HG03469 (cell line): Measurements from ENCODE around the gene IL31RA.
A peak's percentile ranks its signal among the peaks of the same experiment; 100 is the strongest.

Source experiments
- ATAC-seq: cut with Tn5 transposase; IDR thresholded peaks from one replicate; pipeline ENCODE4 v1.9.1; 2021; ENCODE audit warnings: mild to moderate bottlenecking, moderate library complexity, moderate number of reproducible peaks; ENCODE audit not compliant: unreplicated experiment

Gene IL31RA

GRCh38 chr5:55900068-55900467, 48.9 kb downstream of the IL31RA start:
- no peak for ATAC-seq

- no peak for ATAC-seq
Measured at GRCh38 chr5:55900776-55901175, 49.6 kb downstream of the IL31RA start.

- ATAC-seq, result no peak
Measured at GRCh38 chr5:55902696-55903095, 51.5 kb downstream of the IL31RA start.

- peak; percentile 84 for ATAC-seq
Measured at GRCh38 chr5:55903121-55903701, 52.1 kb downstream of the IL31RA start.

GRCh38 chr5:55904152-55904551, 53.0 kb downstream of the IL31RA start:
- no peak for ATAC-seq

- ATAC-seq, result no peak
Measured at GRCh38 chr5:55905251-55905650, 54.1 kb downstream of the IL31RA start.

- ATAC-seq, result no peak
Measured at GRCh38 chr5:55907927-55908326, 56.8 kb downstream of the IL31RA start.

GRCh38 chr5:55908804-55909203, 57.6 kb downstream of the IL31RA start:
- ATAC-seq, result no peak

GRCh38 chr5:55911784-55912653, 60.9 kb downstream of the IL31RA start:
- ATAC-seq, result no peak

- ATAC-seq, result peak; percentile 78
Measured at GRCh38 chr5:55913466-55914413, 62.6 kb downstream of the IL31RA start.

GRCh38 chr5:55914971-55915370, 63.8 kb downstream of the IL31RA start:
- ATAC-seq, result no peak

- no peak for ATAC-seq
Measured at GRCh38 chr5:55915783-55916182, 64.6 kb downstream of the IL31RA start.

- no peak for ATAC-seq
Measured at GRCh38 chr5:55916986-55917385, 65.8 kb downstream of the IL31RA start.

- ATAC-seq, result no peak
Measured at GRCh38 chr5:55917402-55918086, 66.4 kb downstream of the IL31RA start.

GRCh38 chr5:55918087-55919035, 67.2 kb downstream of the IL31RA start:
- no peak for ATAC-seq

GRCh38 chr5:55919625-55920024, 68.5 kb downstream of the IL31RA start:
- ATAC-seq, result no peak

- ATAC-seq, result no peak
Measured at GRCh38 chr5:55920784-55921183, 69.6 kb downstream of the IL31RA start.

GRCh38 chr5:55921617-55922016, 70.5 kb downstream of the IL31RA start:
- ATAC-seq, result no peak

GRCh38 chr5:55923177-55923771, 72.1 kb downstream of the IL31RA start:
- no peak for ATAC-seq
